Caco-2 (cell line): ENCODE measurements around the gene AAK1. TPM values are rescaled to one million over a fixed set of nuclear protein-coding genes. Genes with fewer than 3 reads are reported as not detected.

Experiments
- BruUV-seq: library from RNA; stranded (reverse); fragments of 400-500 nt; replicated peaks from 2 replicates; lab custom pipeline; 2021; lab: Mats Ljungman, UMichigan
- CTCF ChIA-PET: fragments of 300-600 bp; sonication (Branson Sonifier 250); formaldehyde crosslinking; loops from one replicate; lab custom pipeline; 2022; ENCODE audit warnings: antibody characterized with exemption; lab: Charles Lee
- POLR2A ChIA-PET: fragments of 300-600 bp; sonication (Branson Sonifier 250); formaldehyde crosslinking; loops from one replicate; lab custom pipeline; 2022; ENCODE audit warnings: antibody characterized with exemption; lab: Charles Lee
- DNase-seq, 2 experiments: peaks; one replicate each; pipeline versions ENCODE4 v3.0.0 to v3.0.0-alpha.2; 2020 to 2022
- H3K27me3 ChIP-seq: replicated peaks from 2 replicates; pipeline ENCODE4 v1.6.0; 2011; ENCODE audit warnings: low read length; ENCODE audit not compliant: control insufficient read depth, insufficient read depth
- H3K36me3 ChIP-seq: 2 replicates; pipeline ENCODE4 v1.5.1; 2011; ENCODE audit warnings: low read length; ENCODE audit not compliant: control insufficient read depth, insufficient read depth
- H3K4me1 ChIP-seq: fragments of 250-450 bp; sonication (Bioruptor Pico); 2 replicates; pipeline ENCODE4 v1.5.1; 2020; ENCODE audit warnings: mild to moderate bottlenecking
- H3K4me3 ChIP-seq: 2 replicates; pipeline ENCODE4 v1.5.1; 2011; ENCODE audit warnings: low read depth, mild to moderate bottlenecking, control low read depth, low read length
- H3K9me3 ChIP-seq: fragments of 250-450 bp; sonication (Bioruptor Pico); 2 replicates; pipeline ENCODE4 v1.5.1; 2020; ENCODE audit warnings: mild to moderate bottlenecking, moderate library complexity
- H3K27ac Mint-ChIP-seq: one replicate; pipeline ENCODE4 v1.8.0; 2022; ENCODE audit warnings: mixed read lengths; ENCODE audit not compliant: unreplicated experiment
- H3K27me3 Mint-ChIP-seq: one replicate; pipeline ENCODE4 v1.8.0; 2022; ENCODE audit warnings: mixed read lengths; ENCODE audit not compliant: insufficient read depth, unreplicated experiment
- H3K36me3 Mint-ChIP-seq: one replicate; pipeline ENCODE4 v1.8.0; 2022; ENCODE audit warnings: mild to moderate bottlenecking, mixed read lengths; ENCODE audit not compliant: insufficient read depth, unreplicated experiment
- H3K4me1 Mint-ChIP-seq: one replicate; pipeline ENCODE4 v1.8.0; 2022; ENCODE audit warnings: low read depth, mixed read lengths; ENCODE audit not compliant: unreplicated experiment
- H3K4me3 Mint-ChIP-seq: one replicate; pipeline ENCODE4 v1.8.0; 2022; ENCODE audit warnings: mild to moderate bottlenecking, moderate library complexity, mixed read lengths; ENCODE audit not compliant: unreplicated experiment
- H3K9me3 Mint-ChIP-seq: one replicate; pipeline ENCODE4 v1.8.0; 2022; ENCODE audit warnings: mixed read lengths; ENCODE audit not compliant: unreplicated experiment
- intact Hi-C: fragments of 100-400 bp; cut with micrococcal nuclease; formaldehyde crosslinking; loops from one replicate; pipeline ENCODE4 v1.10.0; 2022; ENCODE audit not compliant: unreplicated experiment
- total RNA-seq: library from RNA; stranded (reverse); gene quantifications from 2 replicates; pipeline ENCODE4 v1.2.3, GENCODE V29; 2022
- TF ChIP-seq, protein P1 (sequence below), 2 experiments: fragments of 200-600 bp in 1 of 2; IDR thresholded peaks; 1 replicate in 1 of 2; 2 replicates in 1 of 2; pipeline versions ENCODE4 v1.5.1 to v1.8.0; 2011 to 2022; ENCODE audit warnings: antibody characterized with exemption in 1 of 2, control low read depth in 1 of 2, inconsistent platforms in 1 of 2, low read depth in 1 of 2, low read length in 1 of 2, mild to moderate bottlenecking in 1 of 2, moderate library complexity in 1 of 2; ENCODE audit not compliant: insufficient read depth in 1 of 2, severe bottlenecking in 1 of 2, unreplicated experiment in 1 of 2

The AAK1 gene
- total RNA-seq, 1 experiment from 2014 or later: 39.7 TPM

DNA sequence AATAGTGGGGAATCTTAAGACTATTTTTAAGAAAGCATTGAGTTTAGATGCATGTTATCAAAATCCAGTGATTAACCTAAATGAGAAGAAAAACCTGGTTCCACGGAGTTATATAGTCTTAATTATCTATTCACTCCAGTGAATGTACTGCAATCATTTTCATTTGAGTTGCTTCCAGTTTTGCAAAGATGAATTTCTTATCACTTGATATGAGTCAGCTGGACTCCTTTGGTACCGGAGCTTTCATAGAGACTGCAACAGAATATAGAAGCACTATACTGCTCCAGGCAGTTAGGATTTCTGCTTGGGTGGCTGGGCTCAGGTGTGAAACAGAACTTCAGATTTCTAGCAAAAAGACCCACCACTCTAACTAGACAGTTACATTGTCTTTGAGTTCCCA lies 114.1 kb downstream of the AAK1 start:
- Histone ChIP-seq H3K36me3 (no peaks in the 10 kb centered on the region), H3K27me3 (no peaks in the 10 kb centered on the region), H3K4me3 (no peak overlapping the region), H3K4me1 (no peaks in the 10 kb centered on the region), H3K9me3 (peaks cover 7% of the 10 kb centered on the region)
- Mint-ChIP-seq H3K27ac (no peak overlapping the region), H3K4me1 (no peaks in the 10 kb centered on the region), H3K4me3 (no peak overlapping the region), H3K9me3 (no peaks in the 10 kb centered on the region), H3K27me3 (no peaks in the 10 kb centered on the region), H3K36me3 (peaks cover 36% of the 10 kb centered on the region)
- ChIA-PET POLR2A (no interaction called here), CTCF (no interaction called here)
- TF ChIP-seq, protein P1, sequence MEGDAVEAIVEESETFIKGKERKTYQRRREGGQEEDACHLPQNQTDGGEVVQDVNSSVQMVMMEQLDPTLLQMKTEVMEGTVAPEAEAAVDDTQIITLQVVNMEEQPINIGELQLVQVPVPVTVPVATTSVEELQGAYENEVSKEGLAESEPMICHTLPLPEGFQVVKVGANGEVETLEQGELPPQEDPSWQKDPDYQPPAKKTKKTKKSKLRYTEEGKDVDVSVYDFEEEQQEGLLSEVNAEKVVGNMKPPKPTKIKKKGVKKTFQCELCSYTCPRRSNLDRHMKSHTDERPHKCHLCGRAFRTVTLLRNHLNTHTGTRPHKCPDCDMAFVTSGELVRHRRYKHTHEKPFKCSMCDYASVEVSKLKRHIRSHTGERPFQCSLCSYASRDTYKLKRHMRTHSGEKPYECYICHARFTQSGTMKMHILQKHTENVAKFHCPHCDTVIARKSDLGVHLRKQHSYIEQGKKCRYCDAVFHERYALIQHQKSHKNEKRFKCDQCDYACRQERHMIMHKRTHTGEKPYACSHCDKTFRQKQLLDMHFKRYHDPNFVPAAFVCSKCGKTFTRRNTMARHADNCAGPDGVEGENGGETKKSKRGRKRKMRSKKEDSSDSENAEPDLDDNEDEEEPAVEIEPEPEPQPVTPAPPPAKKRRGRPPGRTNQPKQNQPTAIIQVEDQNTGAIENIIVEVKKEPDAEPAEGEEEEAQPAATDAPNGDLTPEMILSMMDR (IDR thresholded peaks at IDR 0.05; ENCODE audit: insufficient read depth in 1 of 2, low read depth in 1 of 2, low read length in 1 of 2, severe bottlenecking in 1 of 2, unreplicated experiment in 1 of 2): no peak
- intact Hi-C loops: no loop called here
- BruUV-seq: no TSS peak
- DNase-seq: no peak

DNA sequence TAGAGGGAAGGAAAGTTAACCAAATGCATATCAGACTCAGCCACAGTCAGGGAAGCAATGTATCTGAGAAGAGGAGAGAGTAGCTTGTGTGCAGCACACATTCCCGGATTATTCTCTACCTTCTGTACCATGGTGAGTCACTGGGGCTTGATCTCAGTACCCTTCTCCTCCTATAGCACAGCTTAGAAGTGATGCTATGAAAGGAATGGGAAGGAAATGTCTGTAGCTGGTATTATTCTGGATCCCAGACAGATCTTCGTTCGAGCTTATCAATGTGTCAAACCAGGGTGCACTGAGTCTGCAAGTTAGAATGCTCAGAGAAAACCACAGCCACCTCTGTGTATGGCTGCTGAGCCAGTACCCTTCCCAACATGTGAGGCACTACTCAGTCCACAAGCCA lies 118.3 kb downstream of the AAK1 start:
- Histone ChIP-seq H3K27me3 (no peaks in the 10 kb centered on the region), H3K4me3 (no peak overlapping the region), H3K36me3 (no peaks in the 10 kb centered on the region), H3K9me3 (no peaks in the 10 kb centered on the region), H3K4me1 (no peaks in the 10 kb centered on the region)
- TF ChIP-seq, protein P1 (IDR thresholded peaks at IDR 0.05; ENCODE audit: insufficient read depth in 1 of 2, low read depth in 1 of 2, low read length in 1 of 2, severe bottlenecking in 1 of 2, unreplicated experiment in 1 of 2): no peak
- BruUV-seq: no TSS peak
- Mint-ChIP-seq H3K4me3 (no peak overlapping the region), H3K27ac (no peak overlapping the region), H3K4me1 (no peaks in the 10 kb centered on the region), H3K27me3 (no peaks in the 10 kb centered on the region), H3K36me3 (peaks cover 44% of the 10 kb centered on the region), H3K9me3 (no peaks in the 10 kb centered on the region)
- no peak for DNase-seq
- ChIA-PET POLR2A (no interaction called here), CTCF (interaction anchor here (1.2 kb wide), 1 partner anchor 40 kb away, joined by 3 read pairs; no protein-coding TSS in a partner anchor)
- intact Hi-C loops: no loop called here

DNA sequence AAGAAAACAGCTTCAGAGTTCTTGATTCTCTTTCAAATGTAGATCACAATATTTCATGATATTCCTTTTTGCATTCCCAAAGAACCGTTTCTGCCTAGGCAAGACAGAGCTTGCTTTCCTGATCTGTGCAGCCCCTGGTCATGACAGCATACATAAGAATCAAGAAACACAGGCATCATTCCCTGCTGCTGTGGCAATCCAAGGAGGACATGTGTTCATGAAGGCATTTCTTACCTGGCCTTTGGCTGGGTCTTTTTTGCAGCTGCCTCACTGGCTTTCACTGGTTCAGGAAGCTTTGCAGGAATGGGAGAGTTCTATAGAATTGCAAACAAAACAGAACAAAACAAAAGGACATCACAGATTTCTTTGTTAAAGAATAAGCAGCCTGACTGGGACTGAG lies 118.7 kb downstream of the AAK1 start:
- Mint-ChIP-seq H3K9me3 (no peaks in the 10 kb centered on the region), H3K4me3 (no peak overlapping the region), H3K36me3 (peaks cover 49% of the 10 kb centered on the region), H3K27me3 (no peaks in the 10 kb centered on the region), H3K4me1 (no peaks in the 10 kb centered on the region), H3K27ac (no peak overlapping the region)
- intact Hi-C loops: no loop called here
- H3K4me3 ChIP-seq: no peak overlapping the region
- no peaks in the 10 kb centered on the region for H3K36me3 ChIP-seq
- TF ChIP-seq, protein P1 (IDR thresholded peaks at IDR 0.05; ENCODE audit: insufficient read depth in 1 of 2, low read depth in 1 of 2, low read length in 1 of 2, severe bottlenecking in 1 of 2, unreplicated experiment in 1 of 2): no peak
- no TSS peak for BruUV-seq
- no peaks in the 10 kb centered on the region for H3K4me1 ChIP-seq
- no peak for DNase-seq
- no peaks in the 10 kb centered on the region for H3K9me3 ChIP-seq
- ChIA-PET POLR2A (no interaction called here), CTCF (interaction anchor here (1.2 kb wide), 1 partner anchor 40 kb away, joined by 3 read pairs; no protein-coding TSS in a partner anchor)
- no peaks in the 10 kb centered on the region for H3K27me3 ChIP-seq
